NCI-H446 (cell line): ENCODE data around the gene TSPAN1.

Experiments
- DNase-seq, 2 experiments: peaks; one replicate each; lab custom pipeline; 2025; lab: John Stamatoyannopoulos, UW

Gene TSPAN1

GRCh38 chr1:46187106-46187869 is 12.4 kb downstream of the TSPAN1 start:
- DNase-seq = no peak

- no peak for DNase-seq
Measured at GRCh38 chr1:46188295-46189030, 13.6 kb downstream of the TSPAN1 start.

GRCh38 chr1:46190539-46190938 is 15.7 kb downstream of the TSPAN1 start:
- no peak for DNase-seq

DNA sequence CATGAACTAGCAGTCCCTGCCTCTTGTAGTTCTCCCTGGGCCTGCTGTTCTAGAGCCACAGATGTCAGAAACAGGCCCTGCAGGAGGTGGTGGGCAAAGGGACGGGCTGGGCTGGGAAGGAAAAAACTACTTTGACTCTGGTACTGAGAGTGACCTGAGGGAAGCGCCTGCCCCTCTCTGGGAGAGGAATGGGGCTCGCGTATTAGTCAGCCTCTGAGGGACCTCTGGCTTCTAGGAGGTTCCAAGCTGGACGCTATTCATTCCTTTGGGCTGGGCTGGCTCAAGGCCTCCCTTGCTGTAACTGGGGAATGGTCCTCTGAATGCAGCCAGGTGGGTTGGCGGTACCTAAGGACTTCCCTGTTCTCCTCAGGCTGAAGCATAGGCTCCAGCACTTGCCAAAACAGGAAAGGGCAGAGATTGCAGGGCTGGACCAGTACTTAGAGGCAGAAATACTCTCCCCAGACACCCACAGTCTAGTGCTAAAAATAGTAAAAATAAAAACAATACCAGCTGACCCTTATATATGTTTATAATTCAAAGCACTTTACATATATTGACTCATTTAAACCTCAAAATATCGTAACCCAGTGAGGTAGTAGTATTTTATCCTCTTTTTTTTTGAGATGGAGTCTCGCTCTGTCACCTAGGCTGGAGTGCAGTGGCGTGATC is 16.3 kb downstream of the TSPAN1 start:
- DNase-seq = no peak

DNA sequence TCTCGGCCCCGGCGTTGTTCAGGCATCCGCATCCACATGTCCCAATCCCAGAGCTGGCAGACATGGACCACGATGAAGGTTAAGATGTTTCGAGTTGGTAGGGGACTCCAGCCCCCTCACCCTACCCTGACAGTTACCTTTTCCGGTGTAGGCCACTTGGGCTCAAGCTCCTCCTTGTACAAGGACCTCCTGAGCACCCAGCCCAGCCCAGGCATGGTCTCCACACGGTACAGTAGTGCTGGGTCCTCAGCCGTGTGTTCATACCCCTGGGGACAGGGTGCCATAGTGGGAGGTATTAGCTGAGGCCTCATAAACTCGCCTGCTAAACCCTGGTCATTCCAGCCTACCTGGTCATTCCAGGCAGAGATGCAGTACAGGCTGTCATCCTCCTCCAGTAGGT is 17.3 kb downstream of the TSPAN1 start:
- no peak for DNase-seq

GRCh38 chr1:46193285-46193684 is 18.4 kb downstream of the TSPAN1 start:
- no peak for DNase-seq

DNA sequence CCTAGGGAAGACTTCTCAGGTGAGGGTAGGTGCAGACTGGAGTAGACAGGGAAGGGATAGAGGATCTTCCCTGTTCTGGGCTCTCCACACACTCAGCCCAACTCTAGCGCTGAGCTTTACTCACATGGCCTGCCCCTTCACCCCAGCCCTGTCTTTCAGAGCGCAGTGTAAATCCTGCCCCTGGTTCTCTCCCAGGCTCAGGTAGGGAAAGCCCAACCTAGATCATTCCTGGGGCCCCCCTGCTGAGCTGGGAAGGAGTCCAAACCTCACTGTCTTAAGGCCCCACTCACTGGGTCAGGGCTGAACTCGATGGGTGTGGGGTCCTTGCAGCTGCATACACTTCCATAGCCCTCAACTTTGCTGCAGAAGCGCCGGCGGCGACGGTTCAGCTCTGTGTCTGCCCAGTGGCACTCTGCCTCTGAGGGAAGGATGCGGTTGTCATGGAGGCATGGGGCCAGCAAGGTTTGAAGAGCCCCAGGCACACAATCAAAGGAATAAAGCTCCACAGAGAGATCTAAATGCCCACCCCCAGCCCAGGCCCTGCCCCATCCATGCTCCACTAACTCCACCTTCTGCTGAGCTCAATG is 19.2 kb downstream of the TSPAN1 start:
- no peak for DNase-seq

- no peak for DNase-seq
Measured at GRCh38 chr1:46194641-46195193, 19.8 kb downstream of the TSPAN1 start.

GRCh38 chr1:46196609-46197008 is 21.7 kb downstream of the TSPAN1 start:
- no peak for DNase-seq

- no peak for DNase-seq
Measured at GRCh38 chr1:46197560-46197963, 22.7 kb downstream of the TSPAN1 start.

GRCh38 chr1:46197964-46198811 is 23.3 kb downstream of the TSPAN1 start, which contains the start of gene POMGNT1:
Gene POMGNT1, minus strand, starts transcription at chr1:46198434. Its CDS starts 613 bp downstream, at chr1:46197821.
- peak; percentile 33 to 64 for DNase-seq

- no peak for DNase-seq
Measured at GRCh38 chr1:46199233-46199749, 24.4 kb downstream of the TSPAN1 start.

DNA sequence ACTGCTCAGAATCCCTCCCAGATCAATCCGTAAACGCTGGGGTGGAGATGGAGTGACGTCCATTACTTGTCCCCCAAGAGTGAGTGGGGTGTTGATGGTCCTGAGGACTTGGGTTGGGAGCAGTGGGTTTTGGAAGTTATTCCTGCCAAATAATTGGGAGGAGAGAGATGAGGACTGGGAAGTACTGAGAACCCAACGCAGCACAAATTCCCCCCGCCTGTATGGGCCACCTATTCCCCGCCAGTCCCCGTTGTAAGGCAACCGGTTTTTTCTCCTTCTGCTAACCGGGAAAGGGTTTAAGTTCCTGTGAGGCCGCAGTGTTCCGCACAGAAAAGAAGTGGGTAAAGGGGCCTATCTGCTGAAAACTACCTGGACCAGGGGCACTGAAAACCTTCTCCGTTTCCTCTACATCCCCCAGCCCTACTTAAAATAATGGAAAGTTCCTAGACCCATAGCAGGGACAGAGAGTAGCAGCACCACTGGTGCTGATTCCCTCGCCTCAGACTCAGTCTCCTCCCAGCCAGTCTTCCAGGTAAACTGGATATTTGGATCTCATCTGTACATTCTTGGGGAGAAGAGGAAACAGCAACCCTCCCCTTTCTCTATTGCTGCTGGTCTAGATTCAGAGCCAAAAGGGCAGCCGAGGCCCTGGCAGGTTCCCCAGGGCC is 29.0 kb downstream of the TSPAN1 start:
- DNase-seq = no peak

DNA sequence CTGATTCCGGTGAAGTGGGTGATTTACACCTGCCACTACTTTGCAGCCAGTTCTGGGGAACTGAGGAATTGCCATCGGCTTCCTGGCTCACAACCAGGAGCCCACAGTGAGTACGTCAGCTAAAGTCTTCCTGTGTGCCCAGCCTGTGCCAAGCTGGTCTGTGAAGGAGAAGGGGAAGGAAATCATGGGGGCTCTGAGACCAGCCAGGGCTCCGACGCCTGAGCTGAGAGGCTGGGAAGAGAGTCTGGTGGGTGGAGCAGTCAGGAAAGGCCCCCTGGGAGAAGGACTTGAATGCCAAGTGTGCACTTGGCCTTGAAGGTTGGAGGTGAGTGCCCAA is 29.5 kb downstream of the TSPAN1 start:
- DNase-seq = no peak

DNA sequence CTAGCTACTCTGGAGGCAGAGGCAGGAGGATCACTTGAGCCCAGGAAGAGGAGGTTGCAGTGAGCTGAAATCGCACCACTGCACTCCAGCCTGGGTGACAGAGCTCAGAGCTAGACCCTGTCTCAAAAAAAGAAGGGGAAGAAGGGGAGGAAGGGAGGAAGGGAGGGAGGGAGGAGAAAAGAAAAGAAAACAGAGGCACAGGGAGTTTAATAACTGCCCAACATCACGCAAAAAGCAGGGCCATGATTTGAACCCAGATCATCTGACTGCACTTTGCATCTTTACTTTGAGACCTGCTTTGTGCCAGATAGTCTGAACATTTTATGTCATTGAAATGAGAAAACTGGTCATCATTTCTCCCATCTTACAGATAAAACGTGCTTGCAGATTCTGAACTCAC is 30.3 kb downstream of the TSPAN1 start:
- DNase-seq = no peak

- DNase-seq = no peak
Measured at GRCh38 chr1:46205791-46206190, 30.9 kb downstream of the TSPAN1 start.

DNA sequence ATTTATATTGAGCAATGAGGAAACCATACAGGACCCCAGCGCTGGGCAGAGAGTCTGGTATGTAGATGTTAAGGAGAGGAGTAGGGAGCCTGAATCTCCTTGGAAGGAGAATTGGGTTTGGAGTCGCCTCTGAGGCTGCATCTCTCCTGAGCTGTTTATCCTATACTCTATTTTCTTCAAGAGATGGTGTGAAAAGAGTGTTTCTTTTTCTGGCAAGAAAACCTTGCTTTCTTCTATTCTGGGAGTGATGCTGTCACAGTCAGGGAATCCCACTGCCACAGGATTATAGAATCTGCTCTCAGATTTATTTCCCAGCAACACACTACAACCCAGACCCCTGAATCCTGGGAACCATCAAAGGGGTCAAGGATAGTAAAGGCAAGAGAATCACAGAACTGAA is 31.5 kb downstream of the TSPAN1 start:
- no peak for DNase-seq

DNA sequence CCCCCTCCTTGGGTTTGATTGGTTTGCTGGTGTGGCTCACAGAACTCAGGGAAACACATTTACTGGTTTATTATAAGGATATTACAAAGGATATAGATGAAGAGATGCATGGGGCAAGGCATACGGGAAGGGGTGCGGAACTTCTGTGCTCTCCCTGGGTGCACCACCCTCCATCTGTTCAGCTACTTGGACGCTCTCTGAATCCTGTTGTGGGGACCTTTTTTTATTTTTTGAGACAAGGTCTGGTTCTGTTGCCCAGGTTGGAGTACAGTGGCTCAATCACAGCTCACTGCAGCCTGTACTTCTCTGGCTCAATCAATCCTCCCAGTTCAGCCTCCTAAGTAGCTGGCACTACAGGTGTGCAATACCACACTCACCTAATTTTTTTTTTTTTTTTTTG is 35.7 kb downstream of the TSPAN1 start:
- no peak for DNase-seq

DNA sequence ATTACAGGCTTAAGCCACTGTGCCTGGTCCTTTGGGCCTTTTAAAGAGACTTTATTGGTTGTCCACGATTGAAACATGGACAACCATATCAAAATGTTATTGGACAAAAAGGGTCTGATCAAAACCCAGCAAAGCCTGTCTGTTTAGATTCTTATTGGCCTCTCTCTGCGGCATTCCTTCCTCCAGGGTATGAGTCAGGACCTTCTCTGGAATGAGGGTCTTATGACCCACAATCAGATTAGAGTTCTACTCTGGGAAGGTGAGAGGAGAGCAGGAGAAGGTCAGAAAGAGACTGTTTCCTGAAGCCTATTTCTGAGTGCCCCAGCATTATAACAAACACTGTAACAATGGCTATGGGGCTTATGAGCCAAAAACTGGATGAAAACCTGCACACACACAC is 36.2 kb downstream of the TSPAN1 start:
- no peak for DNase-seq

- no peak for DNase-seq
Measured at GRCh38 chr1:46215504-46215903, 40.6 kb downstream of the TSPAN1 start.

DNA sequence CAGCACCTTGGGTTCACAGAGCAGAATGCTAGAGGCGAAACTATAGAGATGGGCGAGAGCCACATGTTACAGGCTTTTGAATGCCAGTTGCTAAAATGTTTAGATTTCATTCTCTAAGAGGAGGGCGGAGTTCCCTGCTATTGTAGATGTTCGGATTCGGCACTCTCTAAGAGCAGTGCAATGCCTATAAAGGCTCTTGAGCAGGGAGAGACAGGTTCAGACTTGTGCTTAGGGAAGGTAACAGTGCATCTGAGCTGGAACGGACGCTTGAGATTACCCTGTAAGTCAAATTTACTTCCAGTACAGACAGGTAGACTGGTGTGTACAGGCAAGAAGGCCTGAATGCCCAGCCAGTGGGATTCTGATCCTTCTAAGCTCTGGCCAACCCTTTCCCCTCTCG is 43.6 kb downstream of the TSPAN1 start:
- no peak for DNase-seq
